ENCODE results near the gene ZC3H12C.

DNA sequence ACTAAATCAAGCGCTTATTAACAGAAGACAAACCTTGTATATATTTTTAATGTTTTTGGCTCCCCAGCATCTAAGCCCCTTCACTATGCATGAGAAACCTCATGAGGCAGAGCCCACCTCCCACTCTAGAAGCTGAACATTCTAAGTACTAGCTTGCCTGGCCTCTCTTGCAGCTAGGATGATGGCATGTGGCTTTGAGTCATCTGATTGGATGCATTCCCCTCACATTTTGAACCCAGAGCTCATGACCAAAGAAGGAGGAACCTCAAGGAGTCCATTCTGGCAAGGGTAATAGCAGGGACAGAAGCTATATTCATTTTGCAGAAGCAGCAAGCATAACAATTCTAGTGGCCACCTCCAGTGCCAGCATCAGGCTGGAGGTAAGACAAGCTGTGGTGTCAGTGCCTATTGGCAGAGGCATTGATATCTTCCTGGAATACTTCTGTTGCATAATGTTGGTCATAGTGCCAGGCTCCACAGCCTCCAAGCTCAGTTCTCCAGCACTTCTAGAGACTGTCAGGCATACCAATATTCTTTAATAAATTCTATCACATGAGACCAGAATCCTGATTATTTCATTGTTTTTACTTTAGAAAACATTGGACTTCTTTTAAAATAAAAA, 14.2 kb upstream of the ZC3H12C start:
- TF ChIP-seq GATA2 (IDR thresholded peaks at IDR 0.05; ENCODE audit: low read depth, low read length) = no peak
- TF ChIP-seq GATA3 (IDR thresholded peaks at IDR 0.05; ENCODE audit: low read depth, low read length) = no peak
